Esophagus muscularis mucosa (tissue), 4 donors: ENCODE results near the gene LTBP4. TPM values are rescaled to one million over a fixed set of nuclear protein-coding genes. Genes with fewer than 3 reads are reported as not detected.

Experiments used
- DNase-seq: peaks from one replicate; pipeline ENCODE4 v3.0.0-alpha.2; 2017; ENCODE audit errors: extremely low spot score
- H3K27ac ChIP-seq, 4 donors: fragments of 200-600 bp; sonication (generic); replicated peaks in 1 of 4; 1 replicate in 3 of 4; 2 replicates in 1 of 4; pipeline ENCODE4 v1.5.1; 2016 to 2019; ENCODE audit warnings: mild to moderate bottlenecking in 1 of 4
- H3K27me3 ChIP-seq, 4 donors: fragments of 200-600 bp; sonication (generic); one replicate each; pipeline versions ENCODE4 v1.5.1 to v1.6.0; 2016 to 2019
- H3K36me3 ChIP-seq, 4 donors: fragments of 200-600 bp; sonication (generic); one replicate each; pipeline ENCODE4 v1.5.1; 2016 to 2019
- H3K4me1 ChIP-seq, 4 donors: fragments of 200-600 bp; sonication (generic); one replicate each; pipeline ENCODE4 v1.5.1; 2016 to 2019
- H3K4me3 ChIP-seq, 4 donors: fragments of 200-600 bp; sonication (generic); 1 replicate in 2 of 4; 2 replicates in 2 of 4; pipeline ENCODE4 v1.5.1; 2016 to 2019; ENCODE audit warnings: mild to moderate bottlenecking in 4 of 4, moderate library complexity in 1 of 4
- H3K9me3 ChIP-seq, 4 donors: fragments of 200-600 bp; sonication (generic); 1 replicate in 3 of 4; 2 replicates in 1 of 4; pipeline ENCODE4 v1.5.1; 2016 to 2019
- CTCF ChIP-seq, 3 experiments: fragments of 200-600 bp in 2 of 3; fragments of 450-650 bp in 1 of 3; sonication (generic) in 2 of 3; IDR thresholded peaks; one replicate each; pipeline ENCODE4 v1.5.1; 2017 to 2019; ENCODE audit warnings: antibody characterized with exemption in 3 of 3, mild to moderate bottlenecking in 2 of 3, moderate library complexity in 1 of 3
- EP300 ChIP-seq: sonication (generic); formaldehyde crosslinking; IDR thresholded peaks from one replicate; pipeline ENCODE4 v1.6.1; 2017; ENCODE audit warnings: antibody characterized with exemption
- POLR2A ChIP-seq: fragments of 450-650 bp; IDR thresholded peaks from one replicate; pipeline ENCODE4 v1.6.1; 2017; ENCODE audit warnings: antibody characterized with exemption, moderate library complexity, mild to moderate bottlenecking, low read depth
- POLR2AphosphoS5 ChIP-seq, 2 donors: sonication (generic); formaldehyde crosslinking; IDR thresholded peaks; one replicate each; pipeline ENCODE4 v1.6.1; 2017; ENCODE audit warnings: antibody characterized with exemption in 2 of 2
- WGBS: methylation state at CpG from one replicate; pipeline ENCODE4 v1.1.5; 2018; 5-methylcytosine and 5-hydroxymethylcytosine counted together
- intact Hi-C: fragments of 100-400 bp; cut with DNase I; formaldehyde crosslinking; loops from one replicate; pipeline ENCODE4 v1.15.1; 2023
- total RNA-seq, 4 donors: library from RNA; depleted of rRNA; stranded (reverse); fragments of >200 nt; gene quantifications; one replicate each; pipeline versions ENCODE4 v1.1.0 to v1.2.1, GENCODE V29; 2016

Gene LTBP4
- total RNA-seq = 100 to 1,000 TPM; 358 to 430 (median 397) TPM

- intact Hi-C loops = no loop called here
- Histone ChIP-seq H3K4me1 (peaks cover 90 to 100% (median 99%) of the 10 kb centered on the region in 4 donors), H3K27ac (peak within 1 kb of the TSS; percentile 77 to 88 (median 80)), H3K27me3 (peaks cover 9 to 60% (median 23%) of the 10 kb centered on the region in 4 donors), H3K9me3 (no peaks in the 10 kb centered on the region), H3K36me3 (no peaks in the 10 kb centered on the region), H3K4me3 (peak within 1 kb of the TSS; percentile 61 to 73 (median 66))
- no peak for DNase-seq
- 5% methylated on average over 11 of the region's 82 CpGs for WGBS
- no peak for TF ChIP-seq CTCF (IDR thresholded peaks at IDR 0.05)
- TF ChIP-seq POLR2AphosphoS5 (IDR thresholded peaks at IDR 0.05) = no peak
- TF ChIP-seq POLR2A = no peak
Measured at GRCh38 chr19:40601134-40601974, at the start of gene LTBP4. Gene LTBP4 (plus strand): TSS chr19:40601369. CDS start chr19:40601388, 19 bp downstream.

- H3K27me3 ChIP-seq = peaks cover 0 to 35% (median 4%) of the 10 kb centered on the region in 4 donors
- WGBS = 88% methylated on average over 3 of the region's 3 CpGs
Measured at GRCh38 chr19:40552848-40553247, 48.3 kb upstream of the LTBP4 start.

GRCh38 chr19:40553885-40554857 is 47.0 kb upstream of the LTBP4 start:
- Histone ChIP-seq H3K36me3 (no peaks in the 10 kb centered on the region), H3K9me3 (no peaks in the 10 kb centered on the region), H3K27me3 (peaks cover 0 to 30% (median 4%) of the 10 kb centered on the region in 4 donors), H3K27ac (no peak overlapping the region), H3K4me3 (no peak overlapping the region), H3K4me1 (peaks cover under 1 to 6% (median 3%) of the 10 kb centered on the region in 4 donors)
- intact Hi-C loops = no loop called here
- no peak for TF ChIP-seq POLR2A
- DNase-seq = no peak
- WGBS = 39% methylated on average over 19 of the region's 69 CpGs

More at GRCh38 chr19:40552848-40553247, 48.3 kb upstream of the LTBP4 start:
- intact Hi-C loops = no loop called here
- no peak for DNase-seq
- H3K4me1 ChIP-seq = peaks cover 3 to 10% (median 7%) of the 10 kb centered on the region in 4 donors
- H3K27ac ChIP-seq = no peak overlapping the region
- TF ChIP-seq POLR2AphosphoS5 (IDR thresholded peaks at IDR 0.05) (no peak), EP300 (no peak), CTCF (IDR thresholded peaks at IDR 0.05) (no peak), POLR2A (no peak)
- H3K4me3 ChIP-seq = no peak overlapping the region
- H3K36me3 ChIP-seq = no peaks in the 10 kb centered on the region
- H3K9me3 ChIP-seq = no peaks in the 10 kb centered on the region

GRCh38 chr19:40555978-40556689 is 45.0 kb upstream of the LTBP4 start:
- H3K36me3 ChIP-seq = peaks cover 0 to 10% (median 2%) of the 10 kb centered on the region in 4 donors
- intact Hi-C loops = no loop called here
- peaks cover 0 to 34% (median 4%) of the 10 kb centered on the region in 4 donors for H3K27me3 ChIP-seq
- H3K27ac ChIP-seq = no peak overlapping the region
- no peak overlapping the region for H3K4me3 ChIP-seq
- no peak for DNase-seq
- H3K4me1 ChIP-seq = no peaks in the 10 kb centered on the region
- WGBS = 91% methylated on average over 17 of the region's 17 CpGs
- TF ChIP-seq POLR2AphosphoS5 (IDR thresholded peaks at IDR 0.05) (no peak), EP300 (no peak), CTCF (IDR thresholded peaks at IDR 0.05) (no peak), POLR2A (no peak)
- no peaks in the 10 kb centered on the region for H3K9me3 ChIP-seq
